SJCRH30 (cell line): ENCODE results near the gene NAA10. TPM values are rescaled to one million over a fixed set of nuclear protein-coding genes. Genes with fewer than 3 reads are reported as not detected.

Experiments used
- DNase-seq, 2 experiments: peaks; one replicate each; pipeline ENCODE4 v3.0.0-alpha.2; 2015 to 2020
- H3K27ac ChIP-seq: fragments of 250-450 bp; sonication (Bioruptor Pico); 2 replicates; pipeline ENCODE4 v1.5.1; 2020; ENCODE audit warnings: mild to moderate bottlenecking, moderate library complexity
- H3K27me3 ChIP-seq: fragments of 250-450 bp; sonication (Bioruptor Pico); 2 replicates; pipeline ENCODE4 v1.5.1; 2020; ENCODE audit warnings: mild to moderate bottlenecking, moderate library complexity
- H3K36me3 ChIP-seq: fragments of 250-450 bp; sonication (Bioruptor Pico); 2 replicates; pipeline ENCODE4 v1.5.1; 2020; ENCODE audit warnings: mild to moderate bottlenecking, moderate library complexity
- H3K4me1 ChIP-seq: fragments of 250-450 bp; sonication (Bioruptor Pico); 2 replicates; pipeline ENCODE4 v1.5.1; 2020; ENCODE audit warnings: mild to moderate bottlenecking, moderate library complexity
- H3K4me3 ChIP-seq: fragments of 250-450 bp; sonication (Bioruptor Pico); 2 replicates; pipeline ENCODE4 v1.5.1; 2020; ENCODE audit warnings: mild to moderate bottlenecking, moderate library complexity
- H3K9me3 ChIP-seq: fragments of 250-450 bp; sonication (Bioruptor Pico); replicated peaks from 2 replicates; pipeline ENCODE4 v1.5.1; 2020; ENCODE audit warnings: mild to moderate bottlenecking, moderate library complexity
- total RNA-seq: library from RNA; depleted of rRNA; stranded (reverse); fragments of >200 nt; shearing (Covaris generic); gene quantifications from 2 replicates; pipeline ENCODE4 v1.2.3, GENCODE V29; 2014

The NAA10 gene
- total RNA-seq, 1 experiment from 2014 or later, result 58.6 TPM

DNA sequence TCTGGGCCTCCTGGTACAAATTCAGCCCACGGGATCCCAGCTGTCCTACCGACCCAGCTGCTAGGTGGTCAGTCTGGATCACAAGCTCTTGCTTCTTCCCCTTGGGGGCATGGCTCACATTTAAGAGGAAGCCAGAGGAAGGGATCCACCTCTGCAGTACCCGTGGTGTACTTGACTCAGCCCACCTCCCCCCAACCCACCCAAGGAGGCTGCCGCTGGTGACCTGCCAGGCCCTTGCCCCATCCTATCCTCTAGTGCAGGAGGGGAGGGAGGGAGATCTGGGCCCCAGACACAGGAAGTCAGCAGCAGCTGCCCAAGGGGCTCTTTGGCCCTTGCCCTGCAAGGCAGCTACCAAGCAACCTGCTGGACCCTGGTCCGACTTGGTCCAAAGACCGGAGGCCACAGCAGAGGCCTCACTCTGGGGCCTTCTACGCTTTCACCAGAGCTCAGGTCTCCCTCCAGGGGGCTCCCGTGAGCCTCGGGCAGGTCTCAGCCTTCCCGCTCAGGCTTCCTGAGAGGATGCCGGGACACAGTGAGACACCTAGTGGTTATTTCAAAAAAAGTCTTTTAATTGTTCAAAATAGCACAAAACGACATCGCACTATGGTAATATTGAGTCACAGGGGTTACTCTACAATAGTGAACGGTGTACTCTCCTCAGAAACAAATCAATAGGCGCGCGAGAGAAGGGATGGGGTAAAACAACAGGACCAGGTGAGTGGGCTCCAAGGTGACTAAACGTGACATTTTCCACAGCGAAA, 12.4 kb upstream of the NAA10 start:
- Histone ChIP-seq H3K36me3 (peaks cover 15% of the 10 kb centered on the region), H3K9me3 (no peaks in the 10 kb centered on the region), H3K27ac (no peak overlapping the region), H3K4me1 (0 out of 2 replicates have a peak, but pooled peaks cover 3% of the 10 kb centered on the region), H3K4me3 (no peak overlapping the region), H3K27me3 (no peaks in the 10 kb centered on the region)
- DNase-seq, result peak; percentile 75 to 81

DNA sequence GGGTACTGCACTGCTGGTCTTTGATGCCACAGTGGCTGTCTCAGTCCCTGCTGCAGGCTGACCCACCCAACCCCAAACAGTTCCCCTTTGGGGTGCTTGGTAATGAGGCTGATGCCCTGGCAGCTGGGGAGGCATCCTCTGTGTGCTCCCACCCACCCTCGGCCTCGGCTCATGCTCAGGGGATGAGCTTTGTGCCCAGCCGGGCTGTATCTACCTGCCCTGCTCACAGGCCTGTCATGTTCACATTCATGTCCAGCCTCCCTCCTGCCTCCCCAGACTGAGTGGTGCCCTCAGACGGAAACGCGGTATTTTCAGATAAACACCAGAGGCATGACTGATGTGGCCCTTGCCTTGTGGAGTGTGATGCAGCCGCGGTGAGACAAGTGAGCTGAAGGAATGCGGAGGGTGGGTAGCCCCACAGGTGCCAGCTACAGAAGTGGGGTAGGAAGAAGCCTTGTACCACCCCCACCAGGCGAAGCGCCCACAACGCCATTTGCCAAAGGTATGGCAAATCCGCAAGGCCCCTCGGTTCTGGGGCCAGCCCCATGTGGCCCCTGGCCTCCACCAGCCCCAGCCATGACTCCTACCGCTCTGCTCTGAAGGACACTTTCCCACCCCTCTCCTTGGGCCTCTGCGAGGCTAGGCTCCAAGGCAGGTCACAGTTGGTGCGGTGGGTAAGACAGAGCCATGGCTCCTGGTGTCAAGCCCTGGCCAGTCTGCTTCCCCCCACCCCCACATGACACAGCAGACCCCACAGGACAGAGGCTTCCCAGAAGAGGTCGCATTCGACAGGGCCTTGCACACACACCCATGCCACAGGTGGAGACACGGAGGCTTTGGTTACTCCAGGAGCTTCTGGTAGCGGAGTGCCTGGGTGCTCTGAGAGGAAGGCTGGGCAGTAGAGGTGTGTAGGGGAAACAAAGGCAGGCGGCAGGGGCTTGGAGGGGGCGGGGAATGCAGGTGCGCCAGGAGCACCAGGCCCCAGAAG, 11.4 kb upstream of the NAA10 start:
- no peak for DNase-seq

DNA sequence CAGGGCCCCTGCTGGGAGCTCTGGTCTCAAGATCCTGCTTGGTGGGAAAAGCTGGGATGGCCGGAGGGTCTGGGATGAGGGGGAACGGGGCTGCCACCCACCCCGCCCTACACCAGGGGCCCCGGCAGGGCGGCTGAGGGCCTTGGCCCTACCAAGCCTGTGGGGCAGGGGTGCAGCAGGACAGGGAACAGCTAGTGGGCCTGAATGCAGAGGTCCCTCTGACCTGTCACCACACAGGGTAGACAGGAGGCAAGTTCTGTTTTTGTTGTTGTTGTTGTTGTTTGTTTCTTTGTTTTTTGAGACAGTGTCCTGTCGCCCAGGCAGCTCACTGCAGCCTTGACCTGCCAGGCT, 9.9 kb upstream of the NAA10 start:
- peaks cover 2% of the 10 kb centered on the region; the same call in 1 of the 2 replicates for H3K36me3 ChIP-seq
- H3K9me3 ChIP-seq, result no peaks in the 10 kb centered on the region
- 0 out of 2 replicates have a peak, but pooled peaks cover 3% of the 10 kb centered on the region for H3K4me1 ChIP-seq
- DNase-seq, result no peak
- no peak overlapping the region for H3K27ac ChIP-seq
- no peaks in the 10 kb centered on the region for H3K27me3 ChIP-seq
- no peak overlapping the region for H3K4me3 ChIP-seq

More for the DNA sequence above, 11.4 kb upstream of the NAA10 start:
- 0 out of 2 replicates have a peak, but pooled peaks cover 3% of the 10 kb centered on the region for H3K4me1 ChIP-seq
- no peak overlapping the region for H3K4me3 ChIP-seq
- peak overlapping the region; percentile 26; the same call in 1 of the 2 replicates for H3K27ac ChIP-seq
- peaks cover 10% of the 10 kb centered on the region for H3K36me3 ChIP-seq
- H3K27me3 ChIP-seq, result no peaks in the 10 kb centered on the region
- no peaks in the 10 kb centered on the region for H3K9me3 ChIP-seq

DNA sequence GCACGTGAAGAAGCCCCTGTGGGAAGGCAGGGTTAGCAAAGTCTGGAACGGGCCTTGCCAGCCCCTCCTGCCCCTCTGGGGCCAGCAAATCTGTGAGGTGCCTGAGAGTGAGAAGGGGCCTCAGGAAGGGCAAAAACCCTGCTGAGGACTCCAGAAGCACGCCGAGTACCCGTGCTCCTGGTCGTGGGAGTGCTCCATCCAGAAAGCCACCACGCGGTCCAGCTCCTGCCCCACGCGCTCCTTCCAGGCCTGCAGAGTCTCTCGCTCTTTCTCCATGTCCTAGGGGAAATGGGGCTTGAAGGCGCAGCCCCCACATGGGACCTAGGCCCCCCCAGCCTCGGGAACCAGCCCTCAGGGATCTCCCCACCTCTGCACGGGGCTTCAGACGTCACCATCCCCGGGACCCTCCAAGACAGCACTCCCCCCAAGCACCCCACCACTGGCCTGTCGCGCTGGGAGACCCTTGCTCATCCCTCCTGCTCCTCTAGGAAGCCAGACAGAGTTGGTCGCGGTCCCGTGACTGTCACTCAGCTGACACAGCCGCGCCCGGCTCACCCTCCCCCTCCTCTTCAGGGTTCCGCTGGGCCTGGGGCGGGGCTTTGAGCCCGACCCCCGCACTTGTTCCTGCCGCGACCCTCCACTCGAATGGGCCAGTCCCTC, 9.4 kb upstream of the NAA10 start, which contains the start of gene RENBP:
RENBP (minus strand) TSS at position 504 of the 660 bp plus-strand sequence; CDS start at position 471, 33 bp downstream.
- H3K27ac ChIP-seq, result no peak within 1 kb of the TSS
- no peaks in the 10 kb centered on the region for H3K36me3 ChIP-seq
- no peak within 1 kb of the TSS for H3K4me3 ChIP-seq
- H3K9me3 ChIP-seq, result no peaks in the 10 kb centered on the region
- H3K27me3 ChIP-seq, result no peaks in the 10 kb centered on the region
- no peak for DNase-seq
- 0 out of 2 replicates have a peak, but pooled peaks cover 3% of the 10 kb centered on the region for H3K4me1 ChIP-seq

DNA sequence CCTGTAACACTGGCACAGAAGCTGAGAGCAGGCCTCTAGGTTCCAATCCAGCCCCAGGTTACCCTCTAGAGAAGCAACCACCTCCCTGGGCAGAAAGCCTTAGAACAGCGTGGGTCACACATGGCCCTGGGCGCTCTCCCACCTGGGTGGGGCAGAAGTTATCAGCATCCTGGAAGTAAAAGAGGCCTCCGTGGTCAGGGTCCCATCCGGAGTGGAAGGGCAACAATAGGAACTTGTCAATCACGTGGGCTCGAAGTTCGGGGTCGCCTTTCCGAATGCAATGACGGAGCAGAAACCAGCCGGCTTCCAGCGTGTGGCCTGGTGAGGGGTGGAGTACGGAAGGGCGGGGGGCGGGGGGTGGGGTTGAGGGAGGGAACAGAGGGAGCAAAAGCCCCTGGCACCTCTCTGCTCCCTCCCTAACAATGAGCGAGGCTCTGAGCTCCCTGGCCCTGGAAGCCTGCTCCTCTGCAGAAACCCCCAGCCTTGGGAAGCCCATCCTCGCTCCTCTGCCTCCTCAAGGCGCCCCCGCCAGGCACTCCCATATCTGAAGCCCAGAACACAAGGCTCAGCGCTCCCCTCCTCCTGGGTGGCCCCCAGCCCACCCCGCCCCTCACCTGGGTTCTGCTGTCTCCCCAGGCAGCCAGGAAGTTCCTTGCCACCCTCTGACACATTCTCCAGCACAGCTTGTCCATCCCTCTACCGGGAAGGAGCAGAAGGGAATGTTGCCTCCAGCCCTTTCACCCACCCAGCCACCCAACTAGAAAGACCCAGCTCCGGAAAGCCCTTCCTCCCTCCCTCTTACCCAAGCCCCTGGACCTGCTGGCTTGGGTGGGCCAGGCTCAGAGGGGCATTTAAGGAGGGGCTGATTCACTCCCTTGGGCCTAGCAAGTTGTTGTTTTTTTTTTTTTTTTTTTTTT, 6.8 kb upstream of the NAA10 start:
- Histone ChIP-seq H3K27me3 (no peaks in the 10 kb centered on the region), H3K36me3 (no peaks in the 10 kb centered on the region), H3K4me1 (0 out of 2 replicates have a peak, but pooled peaks cover 3% of the 10 kb centered on the region), H3K27ac (no peak overlapping the region), H3K4me3 (no peak overlapping the region), H3K9me3 (no peaks in the 10 kb centered on the region)
- no peak for DNase-seq

DNA sequence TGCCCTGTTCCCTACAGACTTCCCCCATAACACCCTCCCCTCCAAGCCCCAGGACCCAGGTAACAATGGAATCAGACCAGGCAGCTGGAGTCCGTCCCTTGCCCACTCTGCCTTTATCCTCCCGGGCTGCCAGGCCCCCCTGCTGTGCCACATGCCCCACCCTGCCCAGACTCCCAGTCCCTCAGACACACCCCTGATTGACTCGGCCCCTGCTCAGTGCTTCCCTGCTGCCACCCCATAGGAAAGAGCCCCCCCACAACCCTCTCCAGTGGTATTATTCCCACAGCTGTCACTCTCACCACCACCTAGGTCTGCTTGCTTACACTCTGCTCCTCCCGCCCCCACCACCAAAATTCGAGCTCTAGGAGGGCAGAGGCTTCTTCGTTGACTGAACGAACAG, 4.7 kb upstream of the NAA10 start:
- Histone ChIP-seq H3K27me3 (no peaks in the 10 kb centered on the region), H3K4me1 (no peaks in the 10 kb centered on the region), H3K36me3 (no peaks in the 10 kb centered on the region), H3K27ac (no peak overlapping the region), H3K4me3 (no peak overlapping the region), H3K9me3 (no peaks in the 10 kb centered on the region)
- no peak for DNase-seq

DNA sequence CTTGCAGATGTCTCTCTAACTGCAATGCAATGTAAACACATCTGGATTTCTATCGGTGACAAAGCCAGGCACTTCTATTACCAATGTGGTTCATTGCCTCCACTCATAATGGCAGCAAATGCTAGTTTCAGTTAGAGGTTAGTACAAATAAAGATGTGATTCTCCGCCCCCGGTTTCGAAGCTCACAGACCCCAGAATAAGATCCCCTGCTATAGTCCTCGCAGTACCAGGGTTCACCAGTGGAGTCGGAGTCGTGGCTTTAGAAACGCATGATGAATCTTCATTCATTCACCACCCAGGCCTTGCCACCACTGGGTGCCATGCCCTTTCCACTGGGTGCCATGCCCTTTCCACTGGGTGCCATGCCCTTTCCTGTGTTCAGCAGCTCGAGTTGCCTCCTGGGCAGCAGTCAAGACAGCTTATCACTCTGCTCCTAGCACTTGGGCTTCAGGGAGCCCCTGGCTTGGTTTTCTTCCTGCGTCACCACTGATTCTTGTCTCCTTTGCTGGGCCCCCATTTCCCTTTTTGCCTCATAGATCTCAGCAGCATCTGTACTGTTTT, 3.5 kb upstream of the NAA10 start:
- DNase-seq, result no peak
- H3K9me3 ChIP-seq, result no peaks in the 10 kb centered on the region
- H3K4me1 ChIP-seq, result no peaks in the 10 kb centered on the region
- no peaks in the 10 kb centered on the region for H3K36me3 ChIP-seq
- no peak overlapping the region for H3K4me3 ChIP-seq
- no peaks in the 10 kb centered on the region for H3K27me3 ChIP-seq
- no peak overlapping the region for H3K27ac ChIP-seq

DNA sequence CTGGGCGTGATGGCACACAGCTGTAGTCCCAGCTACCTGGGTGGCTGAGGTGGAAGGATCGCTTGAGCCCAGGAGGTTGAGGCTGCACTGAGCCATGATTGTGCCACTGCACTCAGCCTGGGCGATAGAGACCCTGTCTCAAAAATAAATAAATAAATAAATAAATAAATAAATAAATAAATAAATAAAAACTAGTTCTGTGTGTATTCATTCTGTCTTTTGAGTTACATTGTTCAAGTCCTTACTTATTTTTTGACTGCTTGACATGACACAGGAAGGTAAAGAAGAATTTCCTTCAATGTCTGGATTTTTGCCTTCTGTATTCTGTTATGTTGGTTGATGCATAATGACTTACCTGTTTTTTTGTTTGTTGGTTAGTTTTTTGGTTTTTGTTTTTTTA, 2.2 kb upstream of the NAA10 start:
- no peaks in the 10 kb centered on the region for H3K4me1 ChIP-seq
- no peaks in the 10 kb centered on the region for H3K27me3 ChIP-seq
- no peak overlapping the region for H3K27ac ChIP-seq

DNA sequence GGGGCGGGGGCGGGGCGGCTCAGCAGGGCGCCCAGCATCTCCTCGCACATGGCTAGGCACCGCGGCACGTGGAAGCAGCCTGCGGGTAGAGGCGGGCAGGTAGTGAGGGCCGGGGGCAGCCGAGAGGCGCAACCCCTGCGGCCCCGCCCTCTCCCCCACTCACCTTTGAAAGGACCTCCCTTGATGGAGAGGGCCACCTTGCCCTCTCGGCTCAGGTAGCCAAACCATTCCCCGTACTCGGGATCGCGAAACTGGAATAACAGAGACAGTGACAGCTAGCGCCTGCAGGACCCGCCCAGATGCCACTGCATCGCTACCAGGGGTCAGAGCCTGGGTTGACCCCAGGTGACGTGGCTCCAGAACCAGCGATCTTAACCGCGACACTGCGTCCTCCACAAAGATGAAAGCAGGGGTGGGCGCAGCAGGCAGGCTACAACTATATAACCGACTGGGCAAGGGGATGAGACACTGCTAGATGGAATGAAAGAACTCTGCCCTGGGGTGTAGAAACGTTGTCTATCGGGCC, 552 bp upstream of the NAA10 start:
- Histone ChIP-seq H3K27ac (no peak overlapping the region), H3K9me3 (no peaks in the 10 kb centered on the region), H3K4me3 (peak overlapping the region; percentile 26; the same call in 1 of the 2 replicates), H3K27me3 (no peaks in the 10 kb centered on the region), H3K36me3 (no peaks in the 10 kb centered on the region), H3K4me1 (no peaks in the 10 kb centered on the region)
- DNase-seq, result no peak

More for the DNA sequence above, 2.2 kb upstream of the NAA10 start:
- Histone ChIP-seq H3K36me3 (no peaks in the 10 kb centered on the region), H3K9me3 (no peaks in the 10 kb centered on the region), H3K4me3 (no peak overlapping the region)
- DNase-seq, result no peak

DNA sequence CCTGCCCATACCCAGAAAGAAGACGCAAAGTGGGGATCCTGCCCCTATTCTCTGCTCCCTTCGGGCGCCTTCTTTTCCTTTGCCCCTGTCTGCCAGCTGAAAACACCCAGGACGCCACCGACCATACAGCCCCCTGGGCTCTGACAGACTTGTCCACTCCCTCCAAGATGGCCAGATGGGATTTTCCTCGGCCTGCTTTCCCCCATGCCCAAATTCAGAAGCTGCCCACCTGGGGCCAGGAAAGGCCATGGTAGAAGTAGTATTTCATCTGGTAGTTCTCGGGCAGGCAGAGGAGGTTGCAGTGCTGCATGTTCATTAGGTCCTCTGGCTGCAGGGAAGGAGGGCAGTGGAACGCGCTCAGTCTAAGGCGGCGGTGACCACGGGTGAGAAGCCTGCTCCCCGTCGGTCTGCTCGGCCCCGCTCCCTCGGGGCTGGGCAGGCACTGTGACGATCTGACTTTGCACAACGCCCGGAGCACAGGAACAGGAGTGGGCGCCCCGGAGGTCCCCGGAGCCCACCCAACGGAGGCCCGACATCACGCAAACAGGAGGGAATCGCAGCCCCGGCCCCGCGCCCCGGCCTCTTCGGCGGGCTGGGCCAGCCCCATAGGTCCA, 582 bp downstream of the NAA10 start:
- no peak for DNase-seq
- H3K4me3 ChIP-seq, result peak overlapping the region; percentile 82
- H3K36me3 ChIP-seq, result no peaks in the 10 kb centered on the region
- H3K4me1 ChIP-seq, result no peaks in the 10 kb centered on the region
- 0 out of 2 replicates have a peak overlapping the region, but pooled peaks have one; percentile 5 for H3K27ac ChIP-seq
- H3K27me3 ChIP-seq, result no peaks in the 10 kb centered on the region
- H3K9me3 ChIP-seq, result no peaks in the 10 kb centered on the region

DNA sequence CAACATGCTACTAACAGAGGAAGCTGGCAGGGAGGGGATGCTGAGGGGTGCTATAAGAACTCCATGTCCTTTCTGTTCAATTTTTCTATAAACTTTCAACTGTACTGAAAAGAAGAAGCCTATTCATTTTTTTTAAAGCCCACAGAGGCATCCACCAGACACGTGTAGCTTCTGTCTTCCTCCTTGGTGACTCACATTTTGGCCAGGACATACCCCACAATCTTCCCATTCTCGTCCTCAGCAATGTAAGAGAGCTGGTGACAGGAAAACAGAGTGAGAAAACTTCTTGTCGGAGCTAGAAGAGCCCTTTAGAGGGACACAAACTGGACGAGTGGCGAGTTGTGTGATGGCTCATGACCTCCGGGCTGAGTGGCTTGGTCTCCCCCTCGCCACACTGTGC, 1.1 kb downstream of the NAA10 start:
- Histone ChIP-seq H3K27me3 (no peaks in the 10 kb centered on the region), H3K27ac (no peak overlapping the region), H3K4me1 (no peaks in the 10 kb centered on the region), H3K4me3 (peak overlapping the region; percentile 82), H3K36me3 (no peaks in the 10 kb centered on the region), H3K9me3 (no peaks in the 10 kb centered on the region)
- DNase-seq, result no peak

DNA sequence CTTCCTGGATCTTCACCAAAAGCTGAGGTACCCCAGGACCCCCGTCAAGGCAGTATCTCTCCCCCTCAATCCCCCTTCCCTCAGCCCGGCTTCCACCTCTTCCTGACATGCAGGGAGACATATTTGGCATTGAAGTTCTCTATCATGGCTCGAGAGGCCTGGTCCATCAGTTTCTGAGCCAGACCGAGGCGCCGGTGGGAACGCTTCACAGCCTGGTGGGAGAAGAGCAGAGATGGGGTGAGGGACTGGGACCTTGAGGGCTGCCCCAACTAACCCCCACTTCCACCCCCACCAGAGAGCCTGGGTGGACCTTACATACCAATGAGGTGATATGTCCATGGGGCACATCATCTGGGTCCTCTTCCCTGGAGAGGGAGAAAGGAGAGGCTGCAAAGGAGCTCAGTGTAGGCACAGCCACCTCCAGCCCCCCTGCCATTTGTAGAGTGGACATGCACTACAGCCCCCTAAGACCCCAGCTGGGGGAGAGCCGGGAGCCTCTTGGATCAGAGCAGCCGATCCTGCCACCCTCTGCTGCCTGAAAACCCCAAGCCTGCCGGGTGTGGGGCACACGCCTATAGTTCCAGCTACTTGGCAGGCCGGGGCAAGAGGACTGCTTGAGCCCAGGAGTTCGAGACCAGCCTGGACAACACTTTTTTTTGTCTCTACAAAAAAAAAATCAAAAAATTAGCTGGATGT, 2.5 kb downstream of the NAA10 start:
- Histone ChIP-seq H3K4me3 (no peak overlapping the region), H3K4me1 (no peaks in the 10 kb centered on the region), H3K9me3 (no peaks in the 10 kb centered on the region), H3K27me3 (no peaks in the 10 kb centered on the region), H3K36me3 (no peaks in the 10 kb centered on the region), H3K27ac (no peak overlapping the region)
- DNase-seq, result no peak
